Colonic mucosa (tissue), 4 donors: ENCODE results near the gene ACAP3. TPM values are rescaled to one million over a fixed set of nuclear protein-coding genes. Genes with fewer than 3 reads are reported as not detected.
A peak's percentile ranks its signal among the peaks of the same experiment; 100 is the strongest.

Experiments
- DNase-seq: peaks from one replicate; pipeline ENCODE4 v3.0.0-alpha.2; 2020
- H3K27ac ChIP-seq: fragments of 200-600 bp; one replicate; pipeline ENCODE4 v1.8.0; 2021
- H3K27me3 ChIP-seq: fragments of 200-600 bp; one replicate; pipeline ENCODE4 v1.8.0; 2021
- H3K36me3 ChIP-seq: fragments of 200-600 bp; one replicate; pipeline ENCODE4 v1.8.0; 2021
- H3K4me1 ChIP-seq: fragments of 200-600 bp; one replicate; pipeline ENCODE4 v1.8.0; 2021; ENCODE audit warnings: mild to moderate bottlenecking
- H3K4me3 ChIP-seq: fragments of 200-600 bp; one replicate; pipeline ENCODE4 v1.8.0; 2021
- H3K9ac ChIP-seq, 2 donors: one replicate each; pipeline ENCODE4 v1.7.0; 2013; ENCODE audit warnings: control low read depth in 2 of 2, low read depth in 2 of 2, low read length in 2 of 2
- H3K9me3 ChIP-seq: fragments of 200-600 bp; one replicate; pipeline ENCODE4 v1.8.0; 2021
- intact Hi-C: fragments of 100-400 bp; cut with DNase I; formaldehyde crosslinking; loops from one replicate; pipeline ENCODE4 v1.14.1; 2022
- total RNA-seq, 2 donors: library from RNA; stranded (reverse); fragmentation: NEBNext Ultra II Directional in 1 of 2; extraction: Animal tissue kit (Norgen Biotek cat#: 25700) in 1 of 2; gene quantifications; one replicate each; pipeline ENCODE4 v1.2.1, GENCODE V29; 2021
- TF ChIP-seq, protein P1 (sequence below): fragments of 200-600 bp; IDR thresholded peaks from one replicate; pipeline ENCODE4 v1.8.0; 2022; ENCODE audit warnings: antibody characterized with exemption, mild to moderate bottlenecking
- donor health status: healthy.
- donor health status: DM: no; HTN: no; CAD: no.
- donor health status: DM: no; HTN: no; CAD: no.

Gene ACAP3
- total RNA-seq, 2 donors from 2014 or later: 34.1 to 68.1 TPM

DNA sequence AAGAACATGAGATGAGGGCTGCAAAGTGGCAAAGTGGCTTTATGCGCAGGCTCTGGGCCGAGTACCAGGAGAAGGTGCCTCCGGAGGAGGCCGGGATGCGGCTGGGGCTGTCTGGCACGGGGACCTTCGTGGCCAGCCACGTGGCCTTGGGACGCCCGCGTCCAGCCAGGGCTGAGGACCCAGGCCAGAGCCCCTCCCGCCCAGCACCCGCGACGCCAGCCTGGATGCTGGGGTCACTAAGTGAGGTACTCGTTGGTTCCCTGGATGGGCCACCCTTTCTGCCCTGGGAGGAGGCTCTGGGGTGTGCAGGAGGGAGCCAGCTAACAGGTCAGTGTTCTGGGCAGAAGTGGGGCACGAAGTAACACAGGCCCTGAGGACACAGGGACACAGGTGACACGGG, 14.9 kb downstream of the ACAP3 start:
- Histone ChIP-seq H3K9ac (no peak overlapping the region), H3K27me3 (no peaks in the 10 kb centered on the region), H3K9me3 (no peaks in the 10 kb centered on the region), H3K4me3 (no peak overlapping the region), H3K27ac (no peak overlapping the region), H3K4me1 (peaks cover 6% of the 10 kb centered on the region), H3K36me3 (no peaks in the 10 kb centered on the region)
- TF ChIP-seq, protein P1, sequence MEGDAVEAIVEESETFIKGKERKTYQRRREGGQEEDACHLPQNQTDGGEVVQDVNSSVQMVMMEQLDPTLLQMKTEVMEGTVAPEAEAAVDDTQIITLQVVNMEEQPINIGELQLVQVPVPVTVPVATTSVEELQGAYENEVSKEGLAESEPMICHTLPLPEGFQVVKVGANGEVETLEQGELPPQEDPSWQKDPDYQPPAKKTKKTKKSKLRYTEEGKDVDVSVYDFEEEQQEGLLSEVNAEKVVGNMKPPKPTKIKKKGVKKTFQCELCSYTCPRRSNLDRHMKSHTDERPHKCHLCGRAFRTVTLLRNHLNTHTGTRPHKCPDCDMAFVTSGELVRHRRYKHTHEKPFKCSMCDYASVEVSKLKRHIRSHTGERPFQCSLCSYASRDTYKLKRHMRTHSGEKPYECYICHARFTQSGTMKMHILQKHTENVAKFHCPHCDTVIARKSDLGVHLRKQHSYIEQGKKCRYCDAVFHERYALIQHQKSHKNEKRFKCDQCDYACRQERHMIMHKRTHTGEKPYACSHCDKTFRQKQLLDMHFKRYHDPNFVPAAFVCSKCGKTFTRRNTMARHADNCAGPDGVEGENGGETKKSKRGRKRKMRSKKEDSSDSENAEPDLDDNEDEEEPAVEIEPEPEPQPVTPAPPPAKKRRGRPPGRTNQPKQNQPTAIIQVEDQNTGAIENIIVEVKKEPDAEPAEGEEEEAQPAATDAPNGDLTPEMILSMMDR: no peak
- no peak for DNase-seq
- intact Hi-C loops: loop anchor here (5.0 to 10.0 kb wide), 2 partner anchors 171 to 308 kb away; partner anchors contain the start of gene PERM1

DNA sequence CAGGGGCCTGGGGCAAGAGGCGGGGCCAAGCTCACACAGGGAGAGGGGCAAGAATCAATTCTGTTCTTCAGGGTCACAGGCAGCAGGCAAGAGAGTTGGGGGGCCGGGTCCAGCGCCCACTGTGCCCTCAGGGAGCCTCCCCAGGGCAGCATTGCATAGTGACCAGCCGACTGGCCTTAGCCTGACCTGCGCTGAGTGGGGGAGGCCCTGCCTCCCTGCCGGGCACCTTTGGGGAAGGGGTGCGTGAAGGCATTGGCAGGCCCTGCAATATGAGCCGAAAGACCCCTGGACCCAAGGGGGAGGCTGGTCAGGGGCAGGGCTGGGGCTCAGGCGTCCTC, 15.3 kb downstream of the ACAP3 start:
- intact Hi-C loops: loop anchor here (5.0 to 10.0 kb wide), 2 partner anchors 170 to 308 kb away; partner anchors contain the start of gene PERM1
- Histone ChIP-seq H3K9ac (no peak overlapping the region), H3K9me3 (no peaks in the 10 kb centered on the region), H3K4me3 (no peak overlapping the region), H3K4me1 (peaks cover 6% of the 10 kb centered on the region), H3K36me3 (no peaks in the 10 kb centered on the region), H3K27ac (no peak overlapping the region), H3K27me3 (peaks cover 3% of the 10 kb centered on the region)
- DNase-seq: no peak
- TF ChIP-seq, protein P1: no peak

DNA sequence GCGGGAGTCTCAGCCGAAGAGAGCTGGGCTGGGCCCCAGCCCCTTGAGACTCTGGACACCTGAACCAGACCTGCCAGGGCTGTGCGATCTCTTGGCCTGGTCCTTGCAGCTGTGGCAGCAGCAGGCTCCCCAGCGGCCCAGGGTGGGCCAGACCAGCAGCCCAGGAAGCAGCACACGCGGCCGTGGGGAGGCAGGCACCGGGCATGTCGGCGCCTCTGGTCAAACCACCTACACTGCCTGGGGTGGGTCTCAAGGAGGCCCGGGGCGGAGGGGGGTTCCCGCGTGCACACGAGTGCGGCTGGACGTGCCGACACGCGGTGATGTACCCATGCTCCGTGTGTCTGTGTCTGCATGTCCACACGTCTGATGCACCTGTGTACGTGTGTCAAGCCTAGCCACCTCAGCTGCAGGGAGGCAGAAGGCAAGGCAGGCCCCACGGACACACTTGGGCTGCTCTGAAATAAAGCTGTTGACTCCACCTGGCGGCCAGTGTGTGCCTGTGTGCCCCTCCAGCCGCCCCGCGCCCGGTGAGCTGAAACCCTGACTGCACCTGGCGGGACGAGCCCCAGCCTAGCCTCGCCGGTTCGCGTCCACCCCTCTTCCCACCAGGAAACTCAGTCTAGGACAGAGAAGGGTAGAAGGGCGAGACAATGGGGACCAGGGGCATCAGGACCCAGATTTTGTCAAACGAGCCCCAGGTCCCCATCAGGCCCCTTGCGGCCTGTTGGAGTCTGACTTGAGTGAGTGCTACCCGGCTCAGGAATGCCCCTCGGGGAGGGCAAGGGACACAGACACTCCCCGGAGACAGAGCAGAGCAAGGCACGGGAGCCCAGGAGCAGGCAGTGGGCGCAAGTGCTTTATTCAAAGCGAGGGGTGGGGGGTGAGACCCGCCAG, 15.9 kb downstream of the ACAP3 start:
- Histone ChIP-seq H3K9ac (peak overlapping the region in 1 of 2 donors; percentile 12), H3K4me1 (peaks cover 6% of the 10 kb centered on the region), H3K27me3 (peaks cover 8% of the 10 kb centered on the region), H3K4me3 (no peak overlapping the region), H3K36me3 (no peaks in the 10 kb centered on the region), H3K9me3 (no peaks in the 10 kb centered on the region), H3K27ac (no peak overlapping the region)
- intact Hi-C loops: loop anchor here (5.0 to 10.0 kb wide), 2 partner anchors 169 to 307 kb away; partner anchors contain the start of gene PERM1
- TF ChIP-seq, protein P1: peak; percentile 66
- peak; percentile 83 for DNase-seq

DNA sequence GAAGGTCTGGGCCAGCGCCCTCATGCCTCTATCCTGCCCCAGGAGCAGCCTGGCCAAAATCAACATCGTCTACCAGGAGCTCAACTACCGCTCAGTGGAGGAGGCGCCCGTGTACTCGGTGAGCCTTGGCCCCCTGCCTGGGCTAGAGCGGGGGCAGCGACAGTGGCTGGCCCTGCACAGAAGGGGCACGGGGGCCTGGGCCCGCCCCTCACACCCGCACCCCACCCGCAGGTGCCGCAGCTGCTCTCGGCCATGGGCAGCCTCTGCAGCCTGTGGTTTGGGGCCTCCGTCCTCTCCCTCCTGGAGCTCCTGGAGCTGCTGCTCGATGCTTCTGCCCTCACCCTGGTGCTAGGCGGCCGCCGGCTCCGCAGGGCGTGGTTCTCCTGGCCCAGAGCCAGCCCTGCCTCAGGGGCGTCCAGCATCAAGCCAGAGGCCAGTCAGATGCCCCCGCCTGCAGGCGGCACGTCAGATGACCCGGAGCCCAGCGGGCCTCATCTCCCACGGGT, 16.7 kb downstream of the ACAP3 start:
- intact Hi-C loops: loop anchor here (5.0 to 10.0 kb wide), 2 partner anchors 169 to 306 kb away; partner anchors contain the start of gene PERM1
- no peak overlapping the region for H3K9ac ChIP-seq

DNA sequence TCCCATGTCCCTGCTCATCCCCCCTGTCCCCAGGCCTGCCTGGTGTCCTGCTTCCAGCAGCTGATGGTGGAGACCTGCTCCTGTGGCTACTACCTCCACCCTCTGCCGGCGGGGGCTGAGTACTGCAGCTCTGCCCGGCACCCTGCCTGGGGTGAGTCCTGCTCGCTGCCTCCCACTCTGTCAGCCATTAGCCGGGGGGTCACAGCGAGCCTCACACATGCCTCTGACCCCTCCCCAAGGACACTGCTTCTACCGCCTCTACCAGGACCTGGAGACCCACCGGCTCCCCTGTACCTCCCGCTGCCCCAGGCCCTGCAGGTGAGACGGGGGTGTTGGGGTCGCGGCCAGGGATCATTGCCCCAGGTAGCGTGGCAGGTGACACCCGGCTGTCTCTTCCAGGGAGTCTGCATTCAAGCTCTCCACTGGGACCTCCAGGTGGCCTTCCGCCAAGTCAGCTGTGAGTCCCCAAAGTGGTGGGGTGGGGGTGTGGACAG, 17.4 kb downstream of the ACAP3 start:
- Histone ChIP-seq H3K4me1 (peaks cover 13% of the 10 kb centered on the region), H3K36me3 (no peaks in the 10 kb centered on the region), H3K9ac (no peak overlapping the region), H3K4me3 (no peak overlapping the region), H3K27me3 (peaks cover 21% of the 10 kb centered on the region), H3K27ac (no peak overlapping the region), H3K9me3 (no peaks in the 10 kb centered on the region)
- TF ChIP-seq, protein P1: peak; percentile 57
- peak; percentile 86 for DNase-seq
- intact Hi-C loops: loop anchor here (5.0 to 10.0 kb wide), 2 partner anchors 168 to 305 kb away; partner anchors contain the start of gene PERM1

More for the DNA sequence above, 16.7 kb downstream of the ACAP3 start:
- TF ChIP-seq, protein P1: no peak
- Histone ChIP-seq H3K27ac (no peak overlapping the region), H3K9me3 (no peaks in the 10 kb centered on the region), H3K4me1 (peaks cover 6% of the 10 kb centered on the region), H3K36me3 (no peaks in the 10 kb centered on the region), H3K4me3 (no peak overlapping the region), H3K27me3 (peaks cover 15% of the 10 kb centered on the region)
- peak; percentile 58 for DNase-seq
